Upper lobe of left lung (tissue), 6 donors: ENCODE results near the gene TPST2. TPM values are rescaled to one million over a fixed set of nuclear protein-coding genes. Genes with fewer than 3 reads are reported as not detected.
A peak's percentile ranks its signal among the peaks of the same experiment; 100 is the strongest.

Experiments used
- ATAC-seq, 2 donors: fragments of 200-7000 bp; cut with Tn5 transposase; one replicate each; pipeline ENCODE4 v1.9.1; 2022; ENCODE audit warnings: mild to moderate bottlenecking in 2 of 2, moderate library complexity in 2 of 2; ENCODE audit not compliant: low FRiP score in 2 of 2
- DNase-seq, 2 donors: peaks; one replicate each; pipeline ENCODE4 v3.0.0-alpha.2; 2019 to 2020
- H3K27ac ChIP-seq, 4 donors: fragments of 200-600 bp; sonication (generic); one replicate each; pipeline ENCODE4 v1.5.1; 2016 to 2019
- H3K27me3 ChIP-seq, 4 donors: fragments of 200-600 bp; sonication (generic); one replicate each; pipeline ENCODE4 v1.5.1; 2017 to 2019
- H3K36me3 ChIP-seq, 4 donors: fragments of 200-600 bp; sonication (generic); one replicate each; pipeline ENCODE4 v1.5.1; 2016 to 2019
- H3K4me1 ChIP-seq, 4 donors: fragments of 200-600 bp; sonication (generic); one replicate each; pipeline ENCODE4 v1.5.1; 2018 to 2019
- H3K4me3 ChIP-seq, 4 donors: fragments of 200-600 bp; sonication (generic); one replicate each; pipeline ENCODE4 v1.5.1; 2017 to 2019; ENCODE audit warnings: mild to moderate bottlenecking in 2 of 4, moderate library complexity in 1 of 4
- H3K9me3 ChIP-seq, 4 donors: fragments of 200-600 bp; sonication (generic); one replicate each; pipeline ENCODE4 v1.5.1; 2018 to 2019
- CTCF ChIP-seq, 6 experiments: fragments of 450-650 bp in 4 of 6; fragments of 200-600 bp in 2 of 6; sonication (generic) in 2 of 6; IDR thresholded peaks; one replicate each; pipeline ENCODE4 v1.5.1; 2016 to 2019; ENCODE audit warnings: antibody characterized with exemption in 6 of 6
- EP300 ChIP-seq, 4 donors: sonication (generic); formaldehyde crosslinking; IDR thresholded peaks; one replicate each; pipeline ENCODE4 v1.5.1; 2017; ENCODE audit warnings: antibody characterized with exemption in 4 of 4, control low read depth in 2 of 4
- POLR2A ChIP-seq, 4 donors: fragments of 450-650 bp; IDR thresholded peaks; one replicate each; pipeline ENCODE4 v1.5.1; 2016 to 2017; ENCODE audit warnings: antibody characterized with exemption in 4 of 4, mild to moderate bottlenecking in 2 of 4
- POLR2AphosphoS5 ChIP-seq, 2 donors: sonication (generic); formaldehyde crosslinking; IDR thresholded peaks; one replicate each; pipeline ENCODE4 v1.5.1; 2017; ENCODE audit warnings: antibody characterized with exemption in 2 of 2
- WGBS, 2 donors: methylation state at CpG; one replicate each; pipeline ENCODE4 v1.1.5; 2017 to 2018; 5-methylcytosine and 5-hydroxymethylcytosine counted together
- total RNA-seq, 6 donors: library from RNA; depleted of rRNA in 4 of 6; stranded (reverse); fragments of >200 nt in 4 of 6; gene quantifications; one replicate each; pipeline versions ENCODE4 v1.1.0 to v1.2.1, GENCODE V29; 2016 to 2021
- donor health status: DM: no; HTN: no; CAD: no; lungs with moderate emphysema.
- donor health status: DM: no; HTN: yes; CAD: no; lungs with severe emphysema.

TPST2 gene
- total RNA-seq, 6 donors from 2014 or later, result 50.5 to 253 (median 95.8) TPM

GRCh38 chr22:26555478-26555877 lies 34.5 kb downstream of the TPST2 start:
- TF ChIP-seq EP300 (IDR thresholded peaks at IDR 0.05) (no peak), POLR2A (IDR thresholded peaks at IDR 0.05) (no peak), CTCF (IDR thresholded peaks at IDR 0.05) (no peak), POLR2AphosphoS5 (IDR thresholded peaks at IDR 0.05) (no peak)
- no peak for DNase-seq

GRCh38 chr22:26554956-26555355 lies 35.0 kb downstream of the TPST2 start:
- TF ChIP-seq EP300 (IDR thresholded peaks at IDR 0.05) (no peak), POLR2AphosphoS5 (IDR thresholded peaks at IDR 0.05) (no peak), POLR2A (IDR thresholded peaks at IDR 0.05) (no peak), CTCF (IDR thresholded peaks at IDR 0.05) (no peak)
- Histone ChIP-seq H3K27ac (peak overlapping the region in 1 of 4 donors; percentile 16), H3K9me3 (no peaks in the 10 kb centered on the region), H3K27me3 (no peaks in the 10 kb centered on the region), H3K4me3 (no peak overlapping the region), H3K4me1 (peaks cover 22 to 63% (median 27%) of the 10 kb centered on the region in 4 donors), H3K36me3 (peaks cover 0 to 4% (median 0%) of the 10 kb centered on the region in 4 donors)
- ATAC-seq (no peak), DNase-seq (no peak)
- WGBS, 2 donors, result 87 to 88% methylated on average over 6 of the region's 6 CpGs

More at GRCh38 chr22:26555478-26555877, 34.5 kb downstream of the TPST2 start:
- Histone ChIP-seq H3K4me1 (peaks cover 21 to 63% (median 24%) of the 10 kb centered on the region in 4 donors), H3K4me3 (no peak overlapping the region), H3K36me3 (peaks cover 0 to 4% (median 0%) of the 10 kb centered on the region in 4 donors), H3K9me3 (no peaks in the 10 kb centered on the region), H3K27me3 (no peaks in the 10 kb centered on the region), H3K27ac (peak overlapping the region in 1 of 4 donors; percentile 16)
- 70 to 86% methylated on average over 10 of the region's 11 CpGs for WGBS, 2 donors
- ATAC-seq, result no peak

GRCh38 chr22:26553056-26553752 lies 36.7 kb downstream of the TPST2 start:
- Histone ChIP-seq H3K27ac (peak overlapping the region in 1 of 4 donors; percentile 44), H3K4me3 (no peak overlapping the region), H3K9me3 (no peaks in the 10 kb centered on the region), H3K36me3 (peaks cover 0 to 4% (median 0%) of the 10 kb centered on the region in 4 donors), H3K27me3 (no peaks in the 10 kb centered on the region), H3K4me1 (peaks cover 20 to 60% (median 25%) of the 10 kb centered on the region in 4 donors)
- WGBS, 2 donors, result 57% methylated on average over 7 of the region's 7 CpGs
- ATAC-seq (no peak), DNase-seq (no peak)
- TF ChIP-seq POLR2A (IDR thresholded peaks at IDR 0.05) (no peak), EP300 (IDR thresholded peaks at IDR 0.05) (no peak), CTCF (IDR thresholded peaks at IDR 0.05) (no peak)

- 91% methylated on average over 10 of the region's 10 CpGs for WGBS, 2 donors
- H3K4me1 ChIP-seq, result peaks cover 20 to 62% (median 26%) of the 10 kb centered on the region in 4 donors
- peak overlapping the region in 1 of 4 donors; percentile 13 for H3K27ac ChIP-seq
- H3K36me3 ChIP-seq, result peaks cover 0 to 4% (median 0%) of the 10 kb centered on the region in 4 donors
- H3K4me3 ChIP-seq, result no peak overlapping the region
- no peak for TF ChIP-seq POLR2A (IDR thresholded peaks at IDR 0.05)
- no peak for TF ChIP-seq POLR2AphosphoS5 (IDR thresholded peaks at IDR 0.05)
- no peak for TF ChIP-seq EP300 (IDR thresholded peaks at IDR 0.05)
- no peak for TF ChIP-seq CTCF (IDR thresholded peaks at IDR 0.05)
- DNase-seq (no peak), ATAC-seq (no peak)
- H3K9me3 ChIP-seq, result no peaks in the 10 kb centered on the region
- no peaks in the 10 kb centered on the region for H3K27me3 ChIP-seq
Measured at GRCh38 chr22:26552466-26552865, 37.5 kb downstream of the TPST2 start.
